ENCODE results near the gene MIAT. TPM values are rescaled to one million over a fixed set of nuclear protein-coding genes. Genes with fewer than 3 reads are reported as not detected.
"Not testable (repeated sequence)": the region's sequence is repeated elsewhere in the genome, so short reads cannot be mapped to it uniquely, and the experiment has no call there.

Gene MIAT
- total RNA-seq, 4 donors from 2014 or later = 0.72 to 7.6 (median 1.1) TPM

- Histone ChIP-seq H3K9me3 (no peaks in the 10 kb centered on the region), H3K27me3 (peaks cover 5% of the 10 kb centered on the region), H3K36me3 (no peaks in the 10 kb centered on the region), H3K4me3 (no peak overlapping the region), H3K27ac (no peak overlapping the region), H3K4me1 (peaks cover 6% of the 10 kb centered on the region)
- DNase-seq (ENCODE audit: low spot score in 2 of 2) = no peak
- no peak for TF ChIP-seq POLR2AphosphoS5 (IDR thresholded peaks at IDR 0.05)
- no peak for TF ChIP-seq EP300 (IDR thresholded peaks at IDR 0.05)
- no peak for TF ChIP-seq CTCF (IDR thresholded peaks at IDR 0.05)
- TF ChIP-seq POLR2A (IDR thresholded peaks at IDR 0.05) = no peak
- WGBS = 55% methylated on average over 2 of the region's 2 CpGs
Observed at GRCh38 chr22:26610996-26611395, 46.4 kb upstream of the MIAT start.

GRCh38 chr22:26612652-26613051 lies 44.7 kb upstream of the MIAT start:
- 89% methylated on average over 4 of the region's 4 CpGs for WGBS
- TF ChIP-seq EP300 (IDR thresholded peaks at IDR 0.05) (no peak), CTCF (IDR thresholded peaks at IDR 0.05) (no peak), POLR2A (IDR thresholded peaks at IDR 0.05) (no peak), POLR2AphosphoS5 (IDR thresholded peaks at IDR 0.05) (no peak)

GRCh38 chr22:26613753-26614152 lies 43.6 kb upstream of the MIAT start:
- H3K36me3 ChIP-seq; H3K27ac ChIP-seq; H3K4me1 ChIP-seq; H3K4me3 ChIP-seq; H3K27me3 ChIP-seq; DNase-seq (ENCODE audit: low spot score in 2 of 2); H3K9me3 ChIP-seq: not testable (repeated sequence)
- WGBS = 38% methylated on average over 10 of the region's 10 CpGs

More at GRCh38 chr22:26612652-26613051, 44.7 kb upstream of the MIAT start:
- Histone ChIP-seq H3K27me3 (peaks cover 5% of the 10 kb centered on the region), H3K36me3 (no peaks in the 10 kb centered on the region), H3K4me3 (no peak overlapping the region), H3K27ac (no peak overlapping the region), H3K9me3 (no peaks in the 10 kb centered on the region), H3K4me1 (peaks cover 9% of the 10 kb centered on the region)
- no peak for DNase-seq (ENCODE audit: low spot score in 2 of 2)

- Histone ChIP-seq H3K36me3 (no peaks in the 10 kb centered on the region), H3K4me3 (no peak overlapping the region), H3K27ac (no peak overlapping the region), H3K9me3 (no peaks in the 10 kb centered on the region), H3K4me1 (peaks cover 12% of the 10 kb centered on the region), H3K27me3 (peaks cover 5% of the 10 kb centered on the region)
- TF ChIP-seq POLR2A (IDR thresholded peaks at IDR 0.05) = no peak
- no peak for TF ChIP-seq POLR2AphosphoS5 (IDR thresholded peaks at IDR 0.05)
- TF ChIP-seq EP300 (IDR thresholded peaks at IDR 0.05) = no peak
- no peak for TF ChIP-seq CTCF (IDR thresholded peaks at IDR 0.05)
- WGBS = 57% methylated on average over 14 of the region's 14 CpGs
- DNase-seq (ENCODE audit: low spot score in 2 of 2) = no peak
Observed at GRCh38 chr22:26614322-26614721, 43.1 kb upstream of the MIAT start.

- H3K9me3 ChIP-seq = no peaks in the 10 kb centered on the region
- no peak for DNase-seq (ENCODE audit: low spot score in 2 of 2)
- H3K4me1 ChIP-seq = peaks cover 13% of the 10 kb centered on the region
- WGBS = 60% methylated on average over 5 of the region's 5 CpGs
- H3K36me3 ChIP-seq = no peaks in the 10 kb centered on the region
- H3K27ac ChIP-seq = no peak overlapping the region
- no peak overlapping the region for H3K4me3 ChIP-seq
- H3K27me3 ChIP-seq = peaks cover 5% of the 10 kb centered on the region
- no peak for TF ChIP-seq POLR2A (IDR thresholded peaks at IDR 0.05)
- no peak for TF ChIP-seq EP300 (IDR thresholded peaks at IDR 0.05)
- no peak for TF ChIP-seq POLR2AphosphoS5 (IDR thresholded peaks at IDR 0.05)
- TF ChIP-seq CTCF (IDR thresholded peaks at IDR 0.05) = no peak
Observed at GRCh38 chr22:26615149-26615548, 42.2 kb upstream of the MIAT start.

- WGBS = 78% methylated on average over 10 of the region's 11 CpGs
- DNase-seq (ENCODE audit: low spot score in 2 of 2) = no peak
- no peak overlapping the region for H3K27ac ChIP-seq
- H3K4me3 ChIP-seq = no peak overlapping the region
- H3K36me3 ChIP-seq = no peaks in the 10 kb centered on the region
- H3K9me3 ChIP-seq = no peaks in the 10 kb centered on the region
- peaks cover 13% of the 10 kb centered on the region for H3K4me1 ChIP-seq
- no peak for TF ChIP-seq EP300 (IDR thresholded peaks at IDR 0.05)
- no peak for TF ChIP-seq POLR2A (IDR thresholded peaks at IDR 0.05)
- TF ChIP-seq POLR2AphosphoS5 (IDR thresholded peaks at IDR 0.05) = no peak
- TF ChIP-seq CTCF (IDR thresholded peaks at IDR 0.05) = no peak
- peaks cover 5% of the 10 kb centered on the region for H3K27me3 ChIP-seq
Observed at GRCh38 chr22:26615830-26616435, 41.5 kb upstream of the MIAT start.
